GM23338 (cell line): ENCODE measurements around the gene RNF215.

Source experiments
- CREB1 ChIP-seq: fragments of 250-450 bp; sonication (Bioruptor Pico); IDR thresholded peaks from 2 replicates; pipeline ENCODE4 v1.5.0; 2020; ENCODE audit warnings: low read depth, mild to moderate bottlenecking, moderate library complexity
- CTCF ChIP-seq, 2 experiments: fragments of 200-600 bp in 1 of 2; sonication (generic) in 1 of 2; conservative IDR thresholded peaks; 2 replicates each; pipeline versions ENCODE4 v1.5.1 to v1.6.1; 2016 to 2017; ENCODE audit warnings: antibody characterized with exemption in 2 of 2, low read depth in 2 of 2, mild to moderate bottlenecking in 2 of 2, moderate library complexity in 1 of 2
- ETS1 ChIP-seq: IDR thresholded peaks from 2 replicates; pipeline ENCODE4 v1.6.1; 2016; ENCODE audit warnings: antibody characterized with exemption
- EZH2 ChIP-seq: fragments of 200-600 bp; sonication (generic); IDR thresholded peaks from one replicate; pipeline ENCODE4 v1.8.0; 2017; ENCODE audit warnings: antibody characterized with exemption, mild to moderate bottlenecking, low read depth; ENCODE audit not compliant: unreplicated experiment
- EZH2phosphoT487 ChIP-seq: fragments of 200-600 bp; sonication (generic); IDR thresholded peaks from one replicate; pipeline ENCODE4 v1.8.1; 2018; ENCODE audit warnings: antibody characterized with exemption; ENCODE audit not compliant: unreplicated experiment
- JUNB ChIP-seq: IDR thresholded peaks from one replicate; pipeline ENCODE4 v1.6.1; 2016; ENCODE audit warnings: antibody characterized with exemption; ENCODE audit not compliant: unreplicated experiment
- NANOG ChIP-seq: IDR thresholded peaks from 2 replicates; pipeline ENCODE4 v1.6.1; 2016; ENCODE audit warnings: antibody characterized with exemption, borderline replicate concordance
- POLR2AphosphoS5 ChIP-seq: IDR thresholded peaks from 2 replicates; pipeline ENCODE4 v1.6.1; 2016; ENCODE audit warnings: antibody characterized with exemption, low read depth
- REST ChIP-seq: IDR thresholded peaks from one replicate; pipeline ENCODE4 v1.6.1; 2018; ENCODE audit warnings: antibody characterized with exemption; ENCODE audit not compliant: unreplicated experiment
- STAT1 ChIP-seq: IDR thresholded peaks from one replicate; pipeline ENCODE4 v1.6.1; 2016; ENCODE audit warnings: antibody characterized with exemption; ENCODE audit not compliant: unreplicated experiment
- ZNF114 ChIP-seq: fragments of 250-450 bp; sonication (Bioruptor Pico); IDR thresholded peaks from 2 replicates; pipeline ENCODE4 v1.5.0; 2020; ENCODE audit warnings: mild to moderate bottlenecking, moderate library complexity

- TF ChIP-seq REST (no peak), CTCF (conservative IDR thresholded peaks at IDR 0.05; ENCODE audit: low read depth in 2 of 2) (no peak), EZH2phosphoT487 (no peak), POLR2AphosphoS5 (no peak), EZH2 (no peak), JUNB (no peak), NANOG (no peak), STAT1 (no peak), CREB1 (CRISPR knock-in tag) (no peak), ETS1 (no peak), ZNF114 (CRISPR knock-in tag) (no peak)
These were observed 627 bp downstream of the RNF215 start for GRCh38 chr22:30386608-30386959.
